ENCODE data around the gene ADAM11.

GRCh38 chr17:44761932-44762810, 3.4 kb downstream of the ADAM11 start:
- TF ChIP-seq POLR2A (IDR thresholded peaks at IDR 0.05; ENCODE audit: insufficient read depth in 1 of 2, low read depth in 2 of 2, low read length in 2 of 2) (no peak), SIN3A (IDR thresholded peaks at IDR 0.05; ENCODE audit: borderline replicate concordance, low read depth, low read length) (no peak), EZH2 (conservative IDR thresholded peaks at IDR 0.05; ENCODE audit: low read depth, low read length) (no peak), FIP1L1 (IDR thresholded peaks at IDR 0.05; ENCODE audit: borderline replicate concordance, insufficient read depth, low read depth, low read length) (no peak), TCF7 (IDR thresholded peaks at IDR 0.05; ENCODE audit: low read depth) (no peak), GABPA (IDR thresholded peaks at IDR 0.05; ENCODE audit: low read depth, low read length) (no peak), GABPA (CRISPR knock-in tag; IDR thresholded peaks at IDR 0.05; ENCODE audit: low read depth) (no peak), THAP9 (CRISPR knock-in tag; IDR thresholded peaks at IDR 0.05; ENCODE audit: borderline replicate concordance) (no peak), CTCF (CRISPR knock-in tag; IDR thresholded peaks at IDR 0.05) (no peak), ELF1 (CRISPR knock-in tag; IDR thresholded peaks at IDR 0.05) (no peak)
- TF ChIP-seq, protein P1, sequence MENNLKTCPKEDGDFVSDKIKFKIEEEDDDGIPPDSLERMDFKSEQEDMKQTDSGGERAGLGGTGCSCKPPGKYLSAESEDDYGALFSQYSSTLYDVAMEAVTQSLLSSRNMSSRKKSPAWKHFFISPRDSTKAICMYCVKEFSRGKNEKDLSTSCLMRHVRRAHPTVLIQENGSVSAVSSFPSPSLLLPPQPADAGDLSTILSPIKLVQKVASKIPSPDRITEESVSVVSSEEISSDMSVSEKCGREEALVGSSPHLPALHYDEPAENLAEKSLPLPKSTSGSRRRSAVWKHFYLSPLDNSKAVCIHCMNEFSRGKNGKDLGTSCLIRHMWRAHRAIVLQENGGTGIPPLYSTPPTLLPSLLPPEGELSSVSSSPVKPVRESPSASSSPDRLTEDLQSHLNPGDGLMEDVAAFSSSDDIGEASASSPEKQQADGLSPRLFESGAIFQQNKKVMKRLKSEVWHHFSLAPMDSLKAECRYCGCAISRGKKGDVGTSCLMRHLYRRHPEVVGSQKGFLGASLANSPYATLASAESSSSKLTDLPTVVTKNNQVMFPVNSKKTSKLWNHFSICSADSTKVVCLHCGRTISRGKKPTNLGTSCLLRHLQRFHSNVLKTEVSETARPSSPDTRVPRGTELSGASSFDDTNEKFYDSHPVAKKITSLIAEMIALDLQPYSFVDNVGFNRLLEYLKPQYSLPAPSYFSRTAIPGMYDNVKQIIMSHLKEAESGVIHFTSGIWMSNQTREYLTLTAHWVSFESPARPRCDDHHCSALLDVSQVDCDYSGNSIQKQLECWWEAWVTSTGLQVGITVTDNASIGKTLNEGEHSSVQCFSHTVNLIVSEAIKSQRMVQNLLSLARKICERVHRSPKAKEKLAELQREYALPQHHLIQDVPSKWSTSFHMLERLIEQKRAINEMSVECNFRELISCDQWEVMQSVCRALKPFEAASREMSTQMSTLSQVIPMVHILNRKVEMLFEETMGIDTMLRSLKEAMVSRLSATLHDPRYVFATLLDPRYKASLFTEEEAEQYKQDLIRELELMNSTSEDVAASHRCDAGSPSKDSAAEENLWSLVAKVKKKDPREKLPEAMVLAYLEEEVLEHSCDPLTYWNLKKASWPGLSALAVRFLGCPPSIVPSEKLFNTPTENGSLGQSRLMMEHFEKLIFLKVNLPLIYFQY (CRISPR knock-in tag; IDR thresholded peaks at IDR 0.05; ENCODE audit: borderline replicate concordance) = no peak
